ENCODE results near the gene AOC2. TPM values are rescaled to one million over a fixed set of nuclear protein-coding genes. Genes with fewer than 3 reads are reported as not detected.
A peak's percentile ranks its signal among the peaks of the same experiment; 100 is the strongest.

The AOC2 gene
- total and polyA plus RNA-seq, 2 of the 13 experiments (the other 11 are each of a cell fraction or from before 2014, with no cell fraction given), result 1.2 to 3.3 TPM

DNA sequence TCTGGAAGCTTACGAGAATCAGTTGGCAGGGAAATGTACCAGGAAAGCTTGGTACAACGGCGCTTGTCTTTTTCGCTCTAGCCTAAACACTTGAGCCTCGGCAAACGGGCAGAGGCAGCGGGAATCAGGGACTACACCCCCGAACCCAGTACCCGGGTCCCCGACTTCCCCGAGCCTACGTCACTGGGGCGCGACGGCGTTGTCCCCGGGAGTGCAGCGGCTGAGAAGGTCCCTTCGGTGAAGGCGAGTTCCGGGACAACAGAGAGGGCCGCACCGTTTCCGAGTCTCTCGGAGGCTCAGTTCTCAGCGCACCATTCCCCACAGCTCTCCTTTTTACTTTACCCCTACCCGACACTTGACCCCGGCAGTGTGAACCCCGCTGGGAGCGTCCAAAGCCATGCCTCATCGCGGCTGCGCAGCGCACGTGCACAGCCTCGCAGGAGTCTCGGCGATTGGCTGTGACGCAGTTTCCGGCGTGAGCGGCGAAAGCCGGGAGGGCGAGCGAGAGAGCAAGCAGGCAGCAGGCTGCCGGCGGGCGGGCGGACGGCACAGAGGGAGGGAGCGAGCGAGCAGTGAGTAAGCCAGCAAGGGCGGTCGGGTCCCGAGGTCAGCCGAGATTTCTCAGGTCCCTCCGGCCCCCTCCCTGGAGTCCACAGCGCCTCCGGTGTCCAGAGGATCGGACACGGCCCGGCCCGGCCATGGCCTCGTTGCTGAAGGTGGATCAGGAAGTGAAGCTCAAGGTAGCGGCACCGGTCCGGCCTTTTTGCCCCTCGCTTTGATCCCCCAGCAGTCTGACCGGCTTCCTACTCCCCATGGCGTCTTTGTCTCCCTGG, 11.2 kb upstream of the AOC2 start, which contains the start of gene PSME3 (continued):
- TF ChIP-seq, protein P1, sequence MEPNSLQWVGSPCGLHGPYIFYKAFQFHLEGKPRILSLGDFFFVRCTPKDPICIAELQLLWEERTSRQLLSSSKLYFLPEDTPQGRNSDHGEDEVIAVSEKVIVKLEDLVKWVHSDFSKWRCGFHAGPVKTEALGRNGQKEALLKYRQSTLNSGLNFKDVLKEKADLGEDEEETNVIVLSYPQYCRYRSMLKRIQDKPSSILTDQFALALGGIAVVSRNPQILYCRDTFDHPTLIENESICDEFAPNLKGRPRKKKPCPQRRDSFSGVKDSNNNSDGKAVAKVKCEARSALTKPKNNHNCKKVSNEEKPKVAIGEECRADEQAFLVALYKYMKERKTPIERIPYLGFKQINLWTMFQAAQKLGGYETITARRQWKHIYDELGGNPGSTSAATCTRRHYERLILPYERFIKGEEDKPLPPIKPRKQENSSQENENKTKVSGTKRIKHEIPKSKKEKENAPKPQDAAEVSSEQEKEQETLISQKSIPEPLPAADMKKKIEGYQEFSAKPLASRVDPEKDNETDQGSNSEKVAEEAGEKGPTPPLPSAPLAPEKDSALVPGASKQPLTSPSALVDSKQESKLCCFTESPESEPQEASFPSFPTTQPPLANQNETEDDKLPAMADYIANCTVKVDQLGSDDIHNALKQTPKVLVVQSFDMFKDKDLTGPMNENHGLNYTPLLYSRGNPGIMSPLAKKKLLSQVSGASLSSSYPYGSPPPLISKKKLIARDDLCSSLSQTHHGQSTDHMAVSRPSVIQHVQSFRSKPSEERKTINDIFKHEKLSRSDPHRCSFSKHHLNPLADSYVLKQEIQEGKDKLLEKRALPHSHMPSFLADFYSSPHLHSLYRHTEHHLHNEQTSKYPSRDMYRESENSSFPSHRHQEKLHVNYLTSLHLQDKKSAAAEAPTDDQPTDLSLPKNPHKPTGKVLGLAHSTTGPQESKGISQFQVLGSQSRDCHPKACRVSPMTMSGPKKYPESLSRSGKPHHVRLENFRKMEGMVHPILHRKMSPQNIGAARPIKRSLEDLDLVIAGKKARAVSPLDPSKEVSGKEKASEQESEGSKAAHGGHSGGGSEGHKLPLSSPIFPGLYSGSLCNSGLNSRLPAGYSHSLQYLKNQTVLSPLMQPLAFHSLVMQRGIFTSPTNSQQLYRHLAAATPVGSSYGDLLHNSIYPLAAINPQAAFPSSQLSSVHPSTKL (CRISPR knock-in tag; IDR thresholded peaks at IDR 0.05), result peak; percentile 69
- peak; percentile 17 for TF ChIP-seq HNF4A (CRISPR knock-in tag; IDR thresholded peaks at IDR 0.05)
- no peak; the same call in 1 of the 2 replicates for TF ChIP-seq ZNF253 (CRISPR knock-in tag; IDR thresholded peaks at IDR 0.05; ENCODE audit: borderline replicate concordance)
- TF ChIP-seq, protein P2, sequence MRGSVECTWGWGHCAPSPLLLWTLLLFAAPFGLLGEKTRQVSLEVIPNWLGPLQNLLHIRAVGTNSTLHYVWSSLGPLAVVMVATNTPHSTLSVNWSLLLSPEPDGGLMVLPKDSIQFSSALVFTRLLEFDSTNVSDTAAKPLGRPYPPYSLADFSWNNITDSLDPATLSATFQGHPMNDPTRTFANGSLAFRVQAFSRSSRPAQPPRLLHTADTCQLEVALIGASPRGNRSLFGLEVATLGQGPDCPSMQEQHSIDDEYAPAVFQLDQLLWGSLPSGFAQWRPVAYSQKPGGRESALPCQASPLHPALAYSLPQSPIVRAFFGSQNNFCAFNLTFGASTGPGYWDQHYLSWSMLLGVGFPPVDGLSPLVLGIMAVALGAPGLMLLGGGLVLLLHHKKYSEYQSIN (CRISPR knock-in tag; IDR thresholded peaks at IDR 0.05; ENCODE audit: borderline replicate concordance), result no peak; the same call in 1 of the 2 replicates
- peak; percentile 78 for TF ChIP-seq AGO1 (IDR thresholded peaks at IDR 0.05; ENCODE audit: low read depth, low read length, poor library complexity, severe bottlenecking)
- TF ChIP-seq ZNF260 (CRISPR knock-in tag; IDR thresholded peaks at IDR 0.05; ENCODE audit: borderline replicate concordance, low read depth), result no peak
- TF ChIP-seq, protein P3, sequence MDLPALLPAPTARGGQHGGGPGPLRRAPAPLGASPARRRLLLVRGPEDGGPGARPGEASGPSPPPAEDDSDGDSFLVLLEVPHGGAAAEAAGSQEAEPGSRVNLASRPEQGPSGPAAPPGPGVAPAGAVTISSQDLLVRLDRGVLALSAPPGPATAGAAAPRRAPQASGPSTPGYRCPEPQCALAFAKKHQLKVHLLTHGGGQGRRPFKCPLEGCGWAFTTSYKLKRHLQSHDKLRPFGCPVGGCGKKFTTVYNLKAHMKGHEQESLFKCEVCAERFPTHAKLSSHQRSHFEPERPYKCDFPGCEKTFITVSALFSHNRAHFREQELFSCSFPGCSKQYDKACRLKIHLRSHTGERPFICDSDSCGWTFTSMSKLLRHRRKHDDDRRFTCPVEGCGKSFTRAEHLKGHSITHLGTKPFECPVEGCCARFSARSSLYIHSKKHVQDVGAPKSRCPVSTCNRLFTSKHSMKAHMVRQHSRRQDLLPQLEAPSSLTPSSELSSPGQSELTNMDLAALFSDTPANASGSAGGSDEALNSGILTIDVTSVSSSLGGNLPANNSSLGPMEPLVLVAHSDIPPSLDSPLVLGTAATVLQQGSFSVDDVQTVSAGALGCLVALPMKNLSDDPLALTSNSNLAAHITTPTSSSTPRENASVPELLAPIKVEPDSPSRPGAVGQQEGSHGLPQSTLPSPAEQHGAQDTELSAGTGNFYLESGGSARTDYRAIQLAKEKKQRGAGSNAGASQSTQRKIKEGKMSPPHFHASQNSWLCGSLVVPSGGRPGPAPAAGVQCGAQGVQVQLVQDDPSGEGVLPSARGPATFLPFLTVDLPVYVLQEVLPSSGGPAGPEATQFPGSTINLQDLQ (CRISPR knock-in tag; IDR thresholded peaks at IDR 0.05), result peak; percentile 20
- TF ChIP-seq KAT2B (IDR thresholded peaks at IDR 0.05; ENCODE audit: borderline replicate concordance, low read depth, low read length), result no peak
- TF ChIP-seq, protein P4, sequence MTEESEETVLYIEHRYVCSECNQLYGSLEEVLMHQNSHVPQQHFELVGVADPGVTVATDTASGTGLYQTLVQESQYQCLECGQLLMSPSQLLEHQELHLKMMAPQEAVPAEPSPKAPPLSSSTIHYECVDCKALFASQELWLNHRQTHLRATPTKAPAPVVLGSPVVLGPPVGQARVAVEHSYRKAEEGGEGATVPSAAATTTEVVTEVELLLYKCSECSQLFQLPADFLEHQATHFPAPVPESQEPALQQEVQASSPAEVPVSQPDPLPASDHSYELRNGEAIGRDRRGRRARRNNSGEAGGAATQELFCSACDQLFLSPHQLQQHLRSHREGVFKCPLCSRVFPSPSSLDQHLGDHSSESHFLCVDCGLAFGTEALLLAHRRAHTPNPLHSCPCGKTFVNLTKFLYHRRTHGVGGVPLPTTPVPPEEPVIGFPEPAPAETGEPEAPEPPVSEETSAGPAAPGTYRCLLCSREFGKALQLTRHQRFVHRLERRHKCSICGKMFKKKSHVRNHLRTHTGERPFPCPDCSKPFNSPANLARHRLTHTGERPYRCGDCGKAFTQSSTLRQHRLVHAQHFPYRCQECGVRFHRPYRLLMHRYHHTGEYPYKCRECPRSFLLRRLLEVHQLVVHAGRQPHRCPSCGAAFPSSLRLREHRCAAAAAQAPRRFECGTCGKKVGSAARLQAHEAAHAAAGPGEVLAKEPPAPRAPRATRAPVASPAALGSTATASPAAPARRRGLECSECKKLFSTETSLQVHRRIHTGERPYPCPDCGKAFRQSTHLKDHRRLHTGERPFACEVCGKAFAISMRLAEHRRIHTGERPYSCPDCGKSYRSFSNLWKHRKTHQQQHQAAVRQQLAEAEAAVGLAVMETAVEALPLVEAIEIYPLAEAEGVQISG (CRISPR knock-in tag; IDR thresholded peaks at IDR 0.05), result peak; percentile 95
- TF ChIP-seq, protein P5, sequence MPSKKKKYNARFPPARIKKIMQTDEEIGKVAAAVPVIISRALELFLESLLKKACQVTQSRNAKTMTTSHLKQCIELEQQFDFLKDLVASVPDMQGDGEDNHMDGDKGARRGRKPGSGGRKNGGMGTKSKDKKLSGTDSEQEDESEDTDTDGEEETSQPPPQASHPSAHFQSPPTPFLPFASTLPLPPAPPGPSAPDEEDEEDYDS (CRISPR knock-in tag; IDR thresholded peaks at IDR 0.05), result peak; percentile 81

Data from HepG2 (cell line).